H1 (cell line): ENCODE measurements around the gene FSTL4. TPM values are rescaled to one million over a fixed set of nuclear protein-coding genes. Genes with fewer than 3 reads are reported as not detected.

Experiments
- CTCF ChIA-PET: fragments of 300-600 bp; sonication (Branson Sonifier 250); formaldehyde crosslinking; loops from one replicate; lab custom pipeline; 2021; ENCODE audit not compliant: partially characterized antibody; lab: Charles Lee
- POLR2A ChIA-PET: fragments of 300-600 bp; sonication (Branson Sonifier 250); formaldehyde crosslinking; loops from one replicate; lab custom pipeline; 2021; ENCODE audit warnings: inconsistent platforms; ENCODE audit not compliant: partially characterized antibody; lab: Charles Lee
- DNase-seq, 2 experiments: peaks; one replicate each; pipeline versions ENCODE4 v3.0.0 to v3.0.0-alpha.2; 2010 to 2022; ENCODE audit warnings: low spot score in 2 of 2, low read depth in 1 of 2, mixed read lengths in 1 of 2
- FAIRE-seq: peaks from 2 replicates; lab custom pipeline; 2011; peaks lifted over from hg19 to GRCh38; lab: Jason Lieb, UNC
- H2AFZ ChIP-seq: 2 replicates; pipeline ENCODE4 v1.8.1; 2012; ENCODE audit warnings: low read length, inconsistent platforms
- H2AK5ac ChIP-seq: 2 replicates; pipeline ENCODE4 v1.6.1; 2013; ENCODE audit warnings: low read depth, low read length
- H2BK120ac ChIP-seq: replicated peaks from 2 replicates; pipeline ENCODE3; 2013; ENCODE audit warnings: low read depth, low read length, inconsistent platforms
- H2BK12ac ChIP-seq: 2 replicates; pipeline ENCODE4 v1.6.1; 2013; ENCODE audit warnings: low read depth, low read length
- H2BK15ac ChIP-seq: 2 replicates; pipeline ENCODE4 v1.6.1; 2013; ENCODE audit warnings: low read length
- H2BK20ac ChIP-seq: 2 replicates; pipeline ENCODE4 v1.6.1; 2013; ENCODE audit warnings: low read length
- H2BK5ac ChIP-seq: 2 replicates; pipeline ENCODE4 v1.6.1; 2013; ENCODE audit warnings: low read depth, low read length
- H3K14ac ChIP-seq: 2 replicates; pipeline ENCODE4 v1.6.1; 2013; ENCODE audit warnings: inconsistent platforms; ENCODE audit not compliant: insufficient read length
- H3K18ac ChIP-seq: 2 replicates; pipeline ENCODE4 v1.6.1; 2013; ENCODE audit warnings: low read length; ENCODE audit errors: extremely low read depth
- H3K23ac ChIP-seq: 2 replicates; pipeline ENCODE4 v1.6.1; 2013; ENCODE audit warnings: inconsistent platforms; ENCODE audit not compliant: insufficient read length
- H3K23me2 ChIP-seq: 2 replicates; pipeline ENCODE4 v1.6.1; 2013; ENCODE audit warnings: low read depth, low read length
- H3K27ac ChIP-seq: 2 replicates; pipeline ENCODE4 v1.6.1; 2011; ENCODE audit warnings: low read depth, low read length, inconsistent platforms
- H3K27me3 ChIP-seq, 4 experiments: replicated peaks in 1 of 4; 1 replicate in 1 of 4; 2 replicates in 3 of 4; pipeline versions ENCODE4 v1.6.1 to v1.8.1; 2011 to 2013; ENCODE audit warnings: low read length in 3 of 4, mild to moderate bottlenecking in 3 of 4, inconsistent platforms in 2 of 4, mixed read lengths in 2 of 4, moderate library complexity in 1 of 4; ENCODE audit not compliant: control insufficient read depth in 3 of 4, insufficient read depth in 3 of 4; ENCODE audit errors: extremely low read depth in 1 of 4
- H3K36me3 ChIP-seq, 4 experiments: 2 replicates each; pipeline versions ENCODE4 v1.6.1 to v1.8.1; 2011 to 2013; ENCODE audit warnings: mild to moderate bottlenecking in 4 of 4, low read length in 3 of 4, moderate library complexity in 2 of 4, control low read depth in 1 of 4, inconsistent platforms in 1 of 4; ENCODE audit not compliant: insufficient read depth in 4 of 4, control insufficient read depth in 2 of 4
- H3K4ac ChIP-seq: replicated peaks from 2 replicates; pipeline ENCODE3; 2013; ENCODE audit warnings: low read length, low read depth, mixed read lengths, inconsistent platforms; ENCODE audit not compliant: insufficient read length
- H3K4me1 ChIP-seq, 4 experiments: replicated peaks in 1 of 4; 1 replicate in 1 of 4; 2 replicates in 3 of 4; pipeline versions ENCODE4 v1.6.1 to v1.8.1; 2011 to 2013; ENCODE audit warnings: low read length in 3 of 4, inconsistent platforms in 2 of 4, mixed read lengths in 1 of 4; ENCODE audit not compliant: insufficient read depth in 4 of 4, control insufficient read depth in 3 of 4
- H3K4me2 ChIP-seq, 2 experiments: 2 replicates each; pipeline versions ENCODE4 v1.6.1 to v1.8.1; 2011 to 2013; ENCODE audit warnings: low read depth in 2 of 2, low read length in 2 of 2, control low read depth in 1 of 2, inconsistent platforms in 1 of 2, mild to moderate bottlenecking in 1 of 2; ENCODE audit not compliant: insufficient read depth in 1 of 2
- H3K4me3 ChIP-seq, 4 experiments: fragments of 200-600, 300-600 bp in 1 of 4; sonication (generic), shearing (Covaris generic), sonication (Bioruptor Twin) in 1 of 4; 2 replicates each; pipeline versions ENCODE4 v1.5.1 to v1.8.1; 2011 to 2016; ENCODE audit warnings: low read length in 4 of 4, low read depth in 3 of 4, control low read depth in 2 of 4, inconsistent platforms in 2 of 4, mild to moderate bottlenecking in 2 of 4, mixed read lengths in 1 of 4, moderate library complexity in 1 of 4; ENCODE audit not compliant: insufficient read depth in 2 of 4; ENCODE audit errors: extremely low read depth in 1 of 4
- H3K56ac ChIP-seq: replicated peaks from 2 replicates; pipeline ENCODE3; 2013; ENCODE audit warnings: low read depth, mild to moderate bottlenecking, mixed read lengths, low read length, inconsistent platforms; ENCODE audit not compliant: insufficient read length
- H3K79me1 ChIP-seq: 2 replicates; pipeline ENCODE4 v1.6.1; 2013; ENCODE audit warnings: low read depth, low read length, control low read depth
- H3K79me2 ChIP-seq, 2 experiments: 2 replicates each; pipeline versions ENCODE4 v1.6.1 to v1.8.1; 2012 to 2013; ENCODE audit warnings: low read length in 2 of 2, mild to moderate bottlenecking in 2 of 2, inconsistent platforms in 1 of 2; ENCODE audit not compliant: insufficient read depth in 2 of 2, control insufficient read depth in 1 of 2
- H3K9ac ChIP-seq, 4 experiments: replicated peaks in 1 of 4; 1 replicate in 1 of 4; 2 replicates in 3 of 4; pipeline versions ENCODE4 v1.6.1 to v1.8.1; 2011 to 2013; ENCODE audit warnings: low read depth in 3 of 4, low read length in 3 of 4, control low read depth in 2 of 4, mild to moderate bottlenecking in 2 of 4, moderate library complexity in 2 of 4, inconsistent platforms in 1 of 4; ENCODE audit errors: extremely low read depth in 1 of 4
- H3K9me3 ChIP-seq, 2 experiments: 2 replicates each; pipeline versions ENCODE4 v1.6.1 to v1.8.1; 2012 to 2013; ENCODE audit warnings: mild to moderate bottlenecking in 2 of 2, moderate library complexity in 2 of 2, control low read depth in 1 of 2, inconsistent platforms in 1 of 2, low read depth in 1 of 2, low read length in 1 of 2, mixed read lengths in 1 of 2; ENCODE audit not compliant: insufficient read depth in 2 of 2
- H4K20me1 ChIP-seq, 2 experiments: replicated peaks in 1 of 2; 2 replicates each; pipeline versions ENCODE3 to v1.8.1; 2011 to 2013; ENCODE audit warnings: inconsistent platforms in 2 of 2, low read length in 2 of 2, mild to moderate bottlenecking in 1 of 2; ENCODE audit not compliant: insufficient read depth in 2 of 2, control insufficient read depth in 1 of 2
- H4K5ac ChIP-seq: 2 replicates; pipeline ENCODE4 v1.6.1; 2013; ENCODE audit warnings: low read length, low read depth, mixed read lengths, inconsistent platforms; ENCODE audit not compliant: insufficient read length
- H4K8ac ChIP-seq: 2 replicates; pipeline ENCODE4 v1.8.0; 2013; ENCODE audit warnings: mild to moderate bottlenecking, moderate library complexity, low read length, inconsistent platforms; ENCODE audit not compliant: insufficient read depth; ENCODE audit errors: extremely low read depth
- H4K91ac ChIP-seq: replicated peaks from 2 replicates; pipeline ENCODE3; 2013; ENCODE audit warnings: low read length, mixed read lengths, inconsistent platforms; ENCODE audit not compliant: insufficient read length
- TAF7 ChIP-seq: optimal IDR thresholded peaks from 2 replicates; pipeline ENCODE3; 2011; ENCODE audit warnings: low read depth, mild to moderate bottlenecking, inconsistent platforms, low read length, moderate library complexity, borderline replicate concordance
- WGBS, 2 experiments: shearing (Covaris generic) in 1 of 2; methylation state at CpG; one replicate each; pipeline versions ENCODE4 v1.1.6 to v1.1.7; 2013 to 2015; ENCODE audit warnings: low lambda C conversion rate in 2 of 2, mixed read lengths in 2 of 2, inconsistent platforms in 1 of 2, low coverage in 1 of 2, missing lambda C conversion rate in 1 of 2; ENCODE audit not compliant: insufficient replicate concordance in 2 of 2, insufficient coverage in 1 of 2, insufficient read length in 1 of 2; ENCODE audit errors: extremely low coverage in 1 of 2, missing lambda C conversion rate in 1 of 2; 5-methylcytosine and 5-hydroxymethylcytosine counted together
- polyA plus RNA-seq, 7 experiments: library from polyadenylated mRNA; depleted of rRNA in 3 of 7; stranded (reverse) in 5 of 7; unstranded in 2 of 7; fragments of >200 nt in 5 of 7; fragments of 200-250 nt in 2 of 7; gene quantifications; 1 replicate in 5 of 7; 2 replicates in 1 of 7; 4 replicates in 1 of 7; pipeline versions ENCODE4 v1.2.1 to v1.2.3, GENCODE V29; 2011 to 2013; ENCODE audit warnings: missing spikeins in 2 of 7, mixed read lengths in 2 of 7
- total RNA-seq: library from RNA; stranded (reverse); fragmentation: NEBNext Ultra II Directional; extraction: Animal tissue kit (Norgen Biotek cat#: 25700); gene quantifications from 2 replicates; pipeline ENCODE4 v1.2.1, GENCODE V29; 2021
- TF ChIP-seq, protein P1 (sequence below), 3 experiments: IDR thresholded peaks; 1 replicate in 2 of 3; 2 replicates in 1 of 3; pipeline versions ENCODE4 v1.5.1 to v1.6.1; 2011; ENCODE audit warnings: low read length in 3 of 3, mild to moderate bottlenecking in 3 of 3, inconsistent platforms in 2 of 3, low read depth in 1 of 3, moderate library complexity in 1 of 3; ENCODE audit not compliant: insufficient read depth in 1 of 3; ENCODE audit errors: control extremely low read depth in 1 of 3

The FSTL4 gene
- total and polyA plus RNA-seq, 2 of the 8 experiments (the other 6 are each of a cell fraction or from before 2014, with no cell fraction given): 3.1 to 4.1 TPM

DNA sequence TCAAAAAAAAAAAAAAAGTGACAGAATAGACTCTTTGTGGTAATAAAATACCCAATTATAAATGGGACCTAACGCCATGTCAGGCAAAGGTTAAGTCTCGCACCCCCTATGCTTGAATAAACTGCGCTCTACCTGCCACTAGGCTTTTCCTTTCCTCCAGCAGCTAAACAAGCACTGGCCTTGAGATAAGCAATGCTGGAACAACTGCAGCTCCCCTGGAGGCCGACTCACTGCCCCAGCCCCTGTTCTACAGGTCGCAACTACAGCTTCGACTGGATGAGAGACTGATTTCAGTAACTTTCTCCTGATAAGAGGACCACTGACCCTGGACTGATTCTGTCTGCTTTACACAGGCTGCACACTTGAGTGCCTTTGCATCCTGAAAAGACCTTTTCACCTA lies 350.3 kb downstream of the FSTL4 start:
- Histone ChIP-seq H3K79me2 (no peaks in the 10 kb centered on the region), H4K5ac (no peak overlapping the region), H3K14ac (no peak overlapping the region), H3K4me1 (no peaks in the 10 kb centered on the region), H4K8ac (no peak overlapping the region), H2BK120ac (no peak overlapping the region), H3K4ac (no peak overlapping the region), H3K9me3 (no peaks in the 10 kb centered on the region), H3K36me3 (no peaks in the 10 kb centered on the region; a peak in 1 of 8 replicates), H3K27ac (no peak overlapping the region), H3K79me1 (no peaks in the 10 kb centered on the region), H3K56ac (no peak overlapping the region), H3K27me3 (no peaks in the 10 kb centered on the region), H3K23ac (no peak overlapping the region), H4K91ac (no peak overlapping the region), H2BK20ac (no peak overlapping the region), H2BK12ac (no peak overlapping the region), H4K20me1 (no peaks in the 10 kb centered on the region), H2BK15ac (no peak overlapping the region), H2BK5ac (no peak overlapping the region), H3K18ac (no peak overlapping the region), H2AFZ (no peak overlapping the region), H3K4me2 (no peak overlapping the region), H3K9ac (no peak overlapping the region), H3K23me2 (no peaks in the 10 kb centered on the region; the same call in 1 of the 2 replicates), H2AK5ac (no peak overlapping the region), H3K4me3 (no peak overlapping the region)
- no peak for TF ChIP-seq TAF7
- TF ChIP-seq, protein P1, sequence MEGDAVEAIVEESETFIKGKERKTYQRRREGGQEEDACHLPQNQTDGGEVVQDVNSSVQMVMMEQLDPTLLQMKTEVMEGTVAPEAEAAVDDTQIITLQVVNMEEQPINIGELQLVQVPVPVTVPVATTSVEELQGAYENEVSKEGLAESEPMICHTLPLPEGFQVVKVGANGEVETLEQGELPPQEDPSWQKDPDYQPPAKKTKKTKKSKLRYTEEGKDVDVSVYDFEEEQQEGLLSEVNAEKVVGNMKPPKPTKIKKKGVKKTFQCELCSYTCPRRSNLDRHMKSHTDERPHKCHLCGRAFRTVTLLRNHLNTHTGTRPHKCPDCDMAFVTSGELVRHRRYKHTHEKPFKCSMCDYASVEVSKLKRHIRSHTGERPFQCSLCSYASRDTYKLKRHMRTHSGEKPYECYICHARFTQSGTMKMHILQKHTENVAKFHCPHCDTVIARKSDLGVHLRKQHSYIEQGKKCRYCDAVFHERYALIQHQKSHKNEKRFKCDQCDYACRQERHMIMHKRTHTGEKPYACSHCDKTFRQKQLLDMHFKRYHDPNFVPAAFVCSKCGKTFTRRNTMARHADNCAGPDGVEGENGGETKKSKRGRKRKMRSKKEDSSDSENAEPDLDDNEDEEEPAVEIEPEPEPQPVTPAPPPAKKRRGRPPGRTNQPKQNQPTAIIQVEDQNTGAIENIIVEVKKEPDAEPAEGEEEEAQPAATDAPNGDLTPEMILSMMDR (IDR thresholded peaks at IDR 0.05; ENCODE audit: control extremely low read depth in 1 of 3, insufficient read depth in 1 of 3, low read depth in 1 of 3, low read length in 3 of 3): peak in 1 of 3 experiments; percentile 16; a peak in 1 of 4 replicates
- no peak for FAIRE-seq
- POLR2A ChIA-PET: no interaction called here
- WGBS, 2 experiments: 94% methylated on average over 6 of the region's 6 CpGs; no CpG with 5 or more reads in 1 of the 2 experiments
- CTCF ChIA-PET: interaction anchor here (1.3 to 7.3 kb wide), 11 partner anchors 8 to 151 kb away, joined by 3 to 62 read pairs (median 5); no protein-coding TSS in a partner anchor
- no peak for DNase-seq
